Testis (tissue), 3 donors: Measurements from ENCODE around the gene LYPD8. TPM values are rescaled to one million over a fixed set of nuclear protein-coding genes. Genes with fewer than 3 reads are reported as not detected.

Experiments
- DNase-seq: peaks from one replicate; pipeline ENCODE4 v3.0.0-alpha.2; 2019
- H3K27ac ChIP-seq, 2 donors: fragments of 200-600 bp; sonication (generic); one replicate each; pipeline ENCODE4 v1.5.1; 2019
- H3K27me3 ChIP-seq: fragments of 200-600 bp; sonication (generic); one replicate; pipeline ENCODE4 v1.5.1; 2019
- H3K36me3 ChIP-seq: fragments of 200-600 bp; sonication (generic); one replicate; pipeline ENCODE4 v1.5.1; 2017; ENCODE audit warnings: low read depth; ENCODE audit errors: missing control alignments
- H3K4me1 ChIP-seq: fragments of 200-600 bp; sonication (generic); one replicate; pipeline ENCODE4 v1.5.1; 2019
- H3K4me3 ChIP-seq, 2 donors: fragments of 200-600 bp; sonication (generic); one replicate each; pipeline ENCODE4 v1.5.1; 2017 to 2019
- H3K9me3 ChIP-seq: fragments of 200-600 bp; sonication (generic); one replicate; pipeline ENCODE4 v1.5.1; 2017
- CTCF ChIP-seq, 3 experiments: fragments of 450-650 bp in 2 of 3; fragments of 200-600 bp in 1 of 3; sonication (generic) in 1 of 3; IDR thresholded peaks; one replicate each; pipeline ENCODE4 v1.5.1; 2016 to 2019; ENCODE audit warnings: antibody characterized with exemption in 3 of 3, mild to moderate bottlenecking in 2 of 3, moderate library complexity in 1 of 3
- POLR2A ChIP-seq: fragments of 450-650 bp; IDR thresholded peaks from one replicate; pipeline ENCODE4 v1.6.1; 2017; ENCODE audit warnings: antibody characterized with exemption, mild to moderate bottlenecking, moderate library complexity
- WGBS, 2 donors: methylation state at CpG; one replicate each; pipeline ENCODE4 v1.1.5; 2018; 5-methylcytosine and 5-hydroxymethylcytosine counted together
- intact Hi-C: fragments of 100-400 bp; cut with DNase I; formaldehyde crosslinking; loops from one replicate; pipeline ENCODE4 v1.15.1; 2023; ENCODE audit warnings: low total_unique reads
- polyA plus RNA-seq: library from polyadenylated mRNA; stranded (reverse); fragments of 350-450 nt; fragmentation: Illumina TruSeq; extraction: RNeasy Lipid Tissue Mini Kit (QIAGEN cat#74804); gene quantifications from one replicate; pipeline ENCODE4 v1.2.3, GENCODE V29; 2014; ENCODE audit warnings: low read depth, low replicate concordance; ENCODE audit not compliant: insufficient read depth
- total RNA-seq, 2 donors: library from RNA; depleted of rRNA; stranded (reverse); fragments of >200 nt; gene quantifications; one replicate each; pipeline ENCODE4 v1.2.3, GENCODE V29; 2016

Gene LYPD8
- total and polyA plus RNA-seq, 3 donors from 2014 or later, result 0.43 to 0.91 (median 0.79) TPM

- DNase-seq, result no peak
- Histone ChIP-seq H3K4me3 (no peak overlapping the region), H3K4me1 (no peaks in the 10 kb centered on the region), H3K27ac (no peak overlapping the region), H3K27me3 (no peaks in the 10 kb centered on the region), H3K36me3 (no peaks in the 10 kb centered on the region), H3K9me3 (no peaks in the 10 kb centered on the region)
- 60 to 75% methylated on average over 3 of the region's 3 CpGs for WGBS, 2 donors
- intact Hi-C loops, result no loop called here
- TF ChIP-seq POLR2A (no peak), CTCF (IDR thresholded peaks at IDR 0.05) (no peak)
Observed at GRCh38 chr1:248783367-248783766, 27.8 kb upstream of the LYPD8 start.

- H3K27ac ChIP-seq, result no peak overlapping the region
- H3K4me3 ChIP-seq, result no peak overlapping the region
- 80 to 87% methylated on average over 16 of the region's 16 CpGs for WGBS, 2 donors
- H3K4me1 ChIP-seq, result no peaks in the 10 kb centered on the region
- intact Hi-C loops, result no loop called here
- no peak for DNase-seq
- no peaks in the 10 kb centered on the region for H3K27me3 ChIP-seq
- no peaks in the 10 kb centered on the region for H3K9me3 ChIP-seq
- no peaks in the 10 kb centered on the region for H3K36me3 ChIP-seq
- TF ChIP-seq CTCF (IDR thresholded peaks at IDR 0.05) (no peak), POLR2A (no peak)
Observed at GRCh38 chr1:248782416-248783141, 27.0 kb upstream of the LYPD8 start.

DNA sequence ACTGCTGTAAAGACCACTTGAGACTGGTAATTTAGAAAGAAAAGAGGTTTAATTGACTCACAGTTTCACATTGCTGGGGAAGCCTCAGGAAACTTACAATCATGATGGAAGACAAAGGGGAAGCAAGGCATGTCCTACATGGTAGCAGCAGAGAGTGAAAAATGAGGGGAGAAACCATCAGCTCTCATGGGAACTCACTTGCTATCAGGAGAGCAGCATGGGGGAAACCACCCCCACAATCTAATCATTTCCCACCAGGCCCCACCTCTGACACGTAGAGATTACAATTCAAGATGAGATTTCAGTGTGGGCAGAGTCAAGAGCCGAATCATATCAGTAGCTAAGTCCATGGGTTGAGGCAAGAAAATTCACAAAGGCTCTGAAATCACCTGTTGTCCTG is 23.8 kb upstream of the LYPD8 start:
- Histone ChIP-seq H3K9me3 (no peaks in the 10 kb centered on the region), H3K4me3 (no peak overlapping the region), H3K27me3 (no peaks in the 10 kb centered on the region), H3K4me1 (no peaks in the 10 kb centered on the region), H3K27ac (no peak overlapping the region), H3K36me3 (no peaks in the 10 kb centered on the region)
- TF ChIP-seq POLR2A (no peak), CTCF (IDR thresholded peaks at IDR 0.05) (no peak)
- 63 to 84% methylated on average over 2 of the region's 2 CpGs for WGBS, 2 donors
- intact Hi-C loops, result no loop called here
- no peak for DNase-seq

DNA sequence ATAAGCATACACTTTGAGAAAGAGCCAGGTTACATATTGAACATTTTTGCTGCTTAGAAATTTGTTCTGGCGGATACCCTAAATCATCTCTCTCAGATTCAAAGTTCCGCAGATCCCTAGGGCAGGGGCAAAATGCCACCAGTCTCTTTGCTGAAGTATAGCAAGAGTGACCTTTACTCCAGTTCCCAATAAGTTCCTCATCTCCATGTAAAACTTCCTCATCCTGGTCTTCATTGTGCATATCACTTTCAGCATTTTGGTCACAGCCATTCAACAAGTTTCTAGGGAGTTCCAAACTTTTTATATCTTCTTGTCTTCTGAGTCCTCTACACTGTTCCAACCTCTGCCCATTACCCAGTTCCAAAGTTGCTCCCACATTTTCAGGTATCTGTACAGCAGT is 23.3 kb upstream of the LYPD8 start:
- TF ChIP-seq POLR2A (no peak), CTCF (IDR thresholded peaks at IDR 0.05) (no peak)
- no peaks in the 10 kb centered on the region for H3K9me3 ChIP-seq
- H3K4me1 ChIP-seq, result no peaks in the 10 kb centered on the region
- H3K27ac ChIP-seq, result no peak overlapping the region
- DNase-seq, result no peak
- intact Hi-C loops, result no loop called here
- 75 to 84% methylated on average over 2 of the region's 2 CpGs for WGBS, 2 donors
- H3K27me3 ChIP-seq, result no peaks in the 10 kb centered on the region
- no peaks in the 10 kb centered on the region for H3K36me3 ChIP-seq
- H3K4me3 ChIP-seq, result no peak overlapping the region

DNA sequence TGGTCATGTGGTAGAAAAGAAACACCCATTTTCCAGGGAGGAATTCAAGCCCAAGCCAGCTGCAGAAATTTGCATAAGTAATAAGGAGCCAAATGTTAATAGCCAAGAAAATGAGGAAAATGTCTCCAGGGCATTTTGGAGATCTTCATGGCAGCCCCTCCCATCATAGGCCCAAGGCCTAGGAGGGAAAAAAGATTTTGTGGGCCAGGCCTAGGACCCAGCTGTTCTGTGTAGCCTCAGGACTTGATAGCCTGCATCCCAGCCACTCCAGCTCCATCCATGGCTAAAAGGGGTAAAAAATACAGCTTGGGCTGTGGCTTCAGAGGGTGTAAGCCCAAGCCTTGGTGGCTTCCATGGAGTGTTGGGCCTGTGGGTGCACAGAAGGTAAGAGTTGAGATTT is 21.4 kb upstream of the LYPD8 start:
- Histone ChIP-seq H3K36me3 (no peaks in the 10 kb centered on the region), H3K9me3 (no peaks in the 10 kb centered on the region), H3K27me3 (no peaks in the 10 kb centered on the region), H3K4me3 (no peak overlapping the region), H3K4me1 (no peaks in the 10 kb centered on the region), H3K27ac (no peak overlapping the region)
- no peak for DNase-seq
- TF ChIP-seq POLR2A (no peak), CTCF (IDR thresholded peaks at IDR 0.05) (no peak)
- intact Hi-C loops, result no loop called here
